ENCODE measurements around the gene CSNK2A2. TPM values are rescaled to one million over a fixed set of nuclear protein-coding genes. Genes with fewer than 3 reads are reported as not detected.

Gene CSNK2A2
- total RNA-seq, 2 donors from 2014 or later, result 27.8 to 65.0 TPM

DNA sequence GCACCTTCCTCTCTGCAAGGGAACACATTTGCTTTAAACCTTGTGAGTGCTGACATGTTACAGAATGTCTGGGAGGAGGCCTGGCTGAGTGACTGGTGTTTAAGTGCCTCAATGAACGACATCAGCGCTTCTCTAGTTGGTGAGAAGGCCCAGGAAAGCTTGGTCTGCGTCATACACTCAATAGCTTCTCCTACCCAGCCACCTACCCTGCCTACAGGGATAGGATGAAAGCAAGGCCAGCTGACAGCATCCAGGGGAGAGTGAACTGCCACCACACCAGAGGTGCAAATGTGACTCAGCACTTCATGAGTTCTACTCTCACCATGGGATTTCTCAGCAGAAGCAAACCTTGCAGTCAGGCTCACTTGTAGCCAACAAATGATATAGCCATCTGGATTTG, 37.1 kb downstream of the CSNK2A2 start:
- peaks cover 0 to 6% of the 10 kb centered on the region in 2 donors for H3K36me3 ChIP-seq
- H3K4me1 ChIP-seq (replicated peaks), result no peaks in the 10 kb centered on the region
- 56% methylated on average over 3 of the region's 3 CpGs for WGBS
- no peaks in the 10 kb centered on the region for H3K9me3 ChIP-seq
- H3K27me3 ChIP-seq (replicated peaks; ENCODE audit: insufficient read depth), result no peaks in the 10 kb centered on the region
- H3K4me3 ChIP-seq, result no peak overlapping the region
- intact Hi-C loops (cut with DNase I), result no loop called here
- no peak for DNase-seq (ENCODE audit: low spot score)
- TF ChIP-seq, protein P1, sequence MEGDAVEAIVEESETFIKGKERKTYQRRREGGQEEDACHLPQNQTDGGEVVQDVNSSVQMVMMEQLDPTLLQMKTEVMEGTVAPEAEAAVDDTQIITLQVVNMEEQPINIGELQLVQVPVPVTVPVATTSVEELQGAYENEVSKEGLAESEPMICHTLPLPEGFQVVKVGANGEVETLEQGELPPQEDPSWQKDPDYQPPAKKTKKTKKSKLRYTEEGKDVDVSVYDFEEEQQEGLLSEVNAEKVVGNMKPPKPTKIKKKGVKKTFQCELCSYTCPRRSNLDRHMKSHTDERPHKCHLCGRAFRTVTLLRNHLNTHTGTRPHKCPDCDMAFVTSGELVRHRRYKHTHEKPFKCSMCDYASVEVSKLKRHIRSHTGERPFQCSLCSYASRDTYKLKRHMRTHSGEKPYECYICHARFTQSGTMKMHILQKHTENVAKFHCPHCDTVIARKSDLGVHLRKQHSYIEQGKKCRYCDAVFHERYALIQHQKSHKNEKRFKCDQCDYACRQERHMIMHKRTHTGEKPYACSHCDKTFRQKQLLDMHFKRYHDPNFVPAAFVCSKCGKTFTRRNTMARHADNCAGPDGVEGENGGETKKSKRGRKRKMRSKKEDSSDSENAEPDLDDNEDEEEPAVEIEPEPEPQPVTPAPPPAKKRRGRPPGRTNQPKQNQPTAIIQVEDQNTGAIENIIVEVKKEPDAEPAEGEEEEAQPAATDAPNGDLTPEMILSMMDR (IDR thresholded peaks at IDR 0.05), result no peak
- TF ChIP-seq POLR2A (IDR thresholded peaks at IDR 0.05), result no peak
- TF ChIP-seq POLR2AphosphoS5 (IDR thresholded peaks at IDR 0.05), result no peak
- H3K27ac ChIP-seq, result no peak overlapping the region

DNA sequence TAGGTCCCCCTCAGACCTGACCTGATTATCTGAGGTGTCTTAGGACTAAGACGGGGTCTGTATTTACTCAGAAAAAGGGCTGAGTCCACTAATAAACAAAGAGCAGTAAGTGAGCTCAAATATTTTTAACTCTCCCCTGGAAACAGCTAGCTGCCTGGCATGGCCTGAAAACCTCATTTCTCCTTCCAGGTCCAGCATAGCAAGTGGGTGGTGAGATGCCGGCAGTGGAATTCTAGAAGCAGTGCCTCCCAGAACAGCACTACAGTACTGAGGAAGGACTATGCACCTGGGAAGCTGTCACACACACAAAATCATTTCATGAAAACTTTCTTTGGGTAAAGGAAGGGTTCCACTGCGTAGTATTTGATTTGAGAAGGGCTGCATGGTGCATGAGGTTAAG, 39.2 kb downstream of the CSNK2A2 start:
- TF ChIP-seq POLR2AphosphoS5 (IDR thresholded peaks at IDR 0.05) (no peak), POLR2A (IDR thresholded peaks at IDR 0.05) (no peak)
- TF ChIP-seq, protein P1 (IDR thresholded peaks at IDR 0.05), result no peak
- no peak for DNase-seq (ENCODE audit: low spot score)
- H3K4me3 ChIP-seq, result no peak overlapping the region
- peaks cover 0 to 3% of the 10 kb centered on the region in 2 donors for H3K36me3 ChIP-seq
- H3K27ac ChIP-seq, result no peak overlapping the region
- H3K4me1 ChIP-seq (replicated peaks), result no peaks in the 10 kb centered on the region
- no peaks in the 10 kb centered on the region for H3K27me3 ChIP-seq (replicated peaks; ENCODE audit: insufficient read depth)
- no peaks in the 10 kb centered on the region for H3K9me3 ChIP-seq
- 80% methylated on average over 3 of the region's 3 CpGs for WGBS
- intact Hi-C loops (cut with DNase I), result no loop called here

DNA sequence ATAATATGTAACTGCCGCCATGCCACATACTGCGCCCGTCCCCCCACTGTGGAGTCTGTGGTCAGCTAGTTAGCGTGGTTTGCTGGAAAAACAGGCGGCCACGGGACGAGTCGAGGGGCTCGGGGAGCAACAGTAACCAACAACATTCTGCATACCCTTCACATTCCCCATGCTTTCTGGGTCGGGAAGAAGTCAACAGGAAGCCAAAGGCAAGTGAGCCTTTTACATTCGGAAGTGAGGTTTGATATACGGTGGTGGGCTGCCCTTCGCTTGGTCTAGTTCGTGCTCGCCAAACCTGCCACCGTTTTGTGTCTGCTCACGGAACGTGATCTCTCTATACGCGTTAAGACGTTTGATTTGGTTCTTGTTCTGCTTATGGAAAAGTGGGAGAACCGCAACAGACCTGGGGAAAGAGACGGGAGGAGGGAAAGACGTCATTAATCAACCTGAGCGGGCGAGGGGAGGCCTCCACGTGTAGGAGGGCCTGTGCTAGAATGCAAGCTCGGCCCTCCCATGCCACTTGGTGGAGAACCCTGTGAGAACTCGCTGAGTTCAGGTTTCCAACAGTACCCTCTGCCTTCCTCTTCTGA, 39.9 kb downstream of the CSNK2A2 start:
- Histone ChIP-seq H3K4me3 (no peak overlapping the region), H3K36me3 (no peaks in the 10 kb centered on the region), H3K9me3 (no peaks in the 10 kb centered on the region), H3K4me1 (replicated peaks) (no peaks in the 10 kb centered on the region), H3K27ac (no peak overlapping the region), H3K27me3 (replicated peaks; ENCODE audit: insufficient read depth) (no peaks in the 10 kb centered on the region)
- 82% methylated on average over 29 of the region's 29 CpGs for WGBS
- TF ChIP-seq POLR2A (IDR thresholded peaks at IDR 0.05), result no peak
- no peak for TF ChIP-seq POLR2AphosphoS5 (IDR thresholded peaks at IDR 0.05)
- TF ChIP-seq, protein P1 (IDR thresholded peaks at IDR 0.05), result no peak
- intact Hi-C loops (cut with DNase I), result no loop called here
- DNase-seq (ENCODE audit: low spot score), result no peak

DNA sequence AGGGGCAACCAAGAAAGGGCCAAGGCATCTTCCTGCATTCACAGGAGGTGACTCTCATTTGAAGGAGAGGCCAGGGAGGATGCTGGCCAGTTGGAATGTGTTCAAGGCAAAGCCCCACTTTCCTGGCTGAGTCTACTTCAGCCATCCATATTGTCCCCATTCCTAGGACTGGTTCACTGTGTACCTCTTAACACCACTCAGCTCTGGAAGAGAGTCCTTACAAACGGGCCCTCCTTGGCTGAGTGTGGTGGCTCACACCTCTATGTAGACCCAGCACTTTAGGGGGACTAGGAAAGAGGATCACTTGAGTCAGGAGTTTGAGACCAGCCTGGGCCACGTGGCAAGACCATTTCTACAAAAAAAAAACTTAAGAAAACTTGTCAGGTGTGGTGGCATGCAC, 40.7 kb downstream of the CSNK2A2 start:
- H3K27ac ChIP-seq, result no peak overlapping the region
- H3K36me3 ChIP-seq, result no peaks in the 10 kb centered on the region
- no peaks in the 10 kb centered on the region for H3K9me3 ChIP-seq
- TF ChIP-seq POLR2AphosphoS5 (IDR thresholded peaks at IDR 0.05) (no peak), POLR2A (IDR thresholded peaks at IDR 0.05) (no peak)
- TF ChIP-seq, protein P1 (IDR thresholded peaks at IDR 0.05), result no peak
- intact Hi-C loops (cut with DNase I), result no loop called here
- WGBS, result 87% methylated on average over 2 of the region's 2 CpGs
- no peak for DNase-seq (ENCODE audit: low spot score)
- no peak overlapping the region for H3K4me3 ChIP-seq
- H3K4me1 ChIP-seq (replicated peaks), result no peaks in the 10 kb centered on the region
- H3K27me3 ChIP-seq (replicated peaks; ENCODE audit: insufficient read depth), result no peaks in the 10 kb centered on the region

DNA sequence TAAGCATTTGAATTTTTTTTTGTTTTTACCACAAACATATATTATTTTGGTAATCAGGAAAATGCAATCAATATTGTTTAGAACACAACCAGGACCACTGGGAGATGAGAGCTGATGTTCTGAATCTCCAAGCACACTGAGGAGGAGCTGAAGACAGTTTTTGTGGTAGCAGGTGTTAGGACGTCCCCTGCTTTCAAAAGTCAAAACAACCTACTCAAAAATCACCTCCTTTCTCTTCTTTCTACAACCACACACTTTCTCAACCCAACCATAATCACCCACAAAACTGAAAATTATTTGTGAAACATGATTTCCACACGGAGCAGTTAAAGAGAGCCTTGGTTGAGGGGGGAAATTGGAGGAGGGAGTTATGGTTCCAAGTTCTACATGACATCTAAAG, 42.1 kb downstream of the CSNK2A2 start:
- 70% methylated on average over 2 of the region's 2 CpGs for WGBS
- no peaks in the 10 kb centered on the region for H3K4me1 ChIP-seq (replicated peaks)

More for the DNA sequence above, 42.1 kb downstream of the CSNK2A2 start:
- no peak for DNase-seq (ENCODE audit: low spot score)
- H3K36me3 ChIP-seq, result no peaks in the 10 kb centered on the region
- no peaks in the 10 kb centered on the region for H3K9me3 ChIP-seq
- intact Hi-C loops (cut with DNase I), result no loop called here
- no peak overlapping the region for H3K4me3 ChIP-seq
- H3K27ac ChIP-seq, result no peak overlapping the region
- TF ChIP-seq, protein P1 (IDR thresholded peaks at IDR 0.05), result no peak
- TF ChIP-seq POLR2AphosphoS5 (IDR thresholded peaks at IDR 0.05) (no peak), POLR2A (IDR thresholded peaks at IDR 0.05) (no peak)
- no peaks in the 10 kb centered on the region for H3K27me3 ChIP-seq (replicated peaks; ENCODE audit: insufficient read depth)

All from prostate gland (tissue), 2 donors.